T-helper 1 cell (primary cell): ENCODE measurements around the gene OVCH2.
"Not testable (repeated sequence)": the region's sequence is repeated elsewhere in the genome, so short reads cannot be mapped to it uniquely, and the experiment has no call there.

Experiments used
- DNase-seq, 5 donors: peaks; one replicate each; pipeline ENCODE4 v3.0.0-alpha.2; 2012 to 2020
- total RNA-seq, 4 donors: gene quantifications; one replicate each; lab custom pipeline; 2026; lab: John Stamatoyannopoulos, UW

The OVCH2 gene
- total RNA-seq: 0 reads per million in 4 donors

DNA sequence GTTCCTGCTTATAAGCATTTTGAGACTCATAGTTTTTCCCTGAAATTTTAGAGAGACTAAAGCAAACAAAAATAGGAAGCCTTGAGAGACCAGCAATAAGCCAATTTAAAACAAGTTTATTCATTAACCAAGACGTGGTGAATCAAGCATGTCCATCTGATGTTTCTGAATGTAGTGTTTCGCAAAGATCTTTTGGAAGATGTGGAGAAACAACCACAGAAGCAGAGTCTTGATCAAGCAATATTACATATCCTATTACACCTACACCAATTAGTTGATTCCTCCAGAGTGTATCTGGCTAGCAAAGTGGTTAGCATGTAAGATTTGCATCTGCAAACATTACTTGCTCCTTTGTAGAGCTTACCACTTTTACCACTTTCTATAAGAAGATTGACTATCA lies at the start of gene OVCH2:
TSS of gene OVCH2 (minus strand) at position 101 of the 400 bp plus-strand sequence. CDS start at position 18, 83 bp downstream.
- DNase-seq: no peak

GRCh38 chr11:7749456-7749855 lies 43.2 kb upstream of the OVCH2 start:
- no peak for DNase-seq

GRCh38 chr11:7734767-7735166 lies 28.5 kb upstream of the OVCH2 start:
- DNase-seq: not testable (repeated sequence)

DNA sequence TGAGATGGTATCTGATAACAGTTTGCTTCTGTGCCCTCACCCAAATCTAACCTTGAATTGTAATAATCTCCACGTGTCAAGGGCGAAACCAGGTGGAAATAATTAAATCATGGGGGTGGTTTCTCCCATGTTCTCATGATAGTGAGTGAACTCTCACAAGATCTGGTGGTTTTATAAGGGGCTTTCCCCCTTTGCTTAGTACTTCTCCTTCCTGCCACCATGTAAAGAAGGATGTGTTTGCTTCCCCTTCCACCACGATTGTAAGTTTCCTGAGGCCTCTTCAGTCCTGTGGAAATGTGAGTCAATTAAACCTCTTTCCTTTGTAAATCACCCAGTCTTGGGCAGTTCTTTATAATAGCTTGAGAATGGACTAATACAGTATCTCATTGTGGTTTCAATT lies 8.5 kb upstream of the OVCH2 start:
- DNase-seq: no peak

DNA sequence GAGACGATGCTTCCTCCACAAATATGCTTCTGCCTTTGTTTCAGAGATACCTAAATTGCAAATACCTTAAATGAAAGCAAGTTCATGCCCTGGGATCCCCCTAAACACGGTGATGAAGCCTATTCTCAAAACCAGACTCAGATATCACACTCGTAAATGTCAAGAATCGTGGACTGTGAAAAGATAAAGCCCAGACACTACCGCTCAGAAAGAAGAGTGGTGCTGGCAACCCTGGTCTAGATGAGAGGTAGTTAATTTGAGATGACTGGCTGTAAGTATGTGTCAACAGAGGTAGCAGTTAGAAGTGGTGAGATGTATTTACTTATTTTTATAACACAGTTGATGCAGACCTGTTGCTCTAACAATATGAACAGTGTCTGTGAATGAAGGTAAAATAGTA lies 2.5 kb downstream of the OVCH2 start:
- DNase-seq: no peak

DNA sequence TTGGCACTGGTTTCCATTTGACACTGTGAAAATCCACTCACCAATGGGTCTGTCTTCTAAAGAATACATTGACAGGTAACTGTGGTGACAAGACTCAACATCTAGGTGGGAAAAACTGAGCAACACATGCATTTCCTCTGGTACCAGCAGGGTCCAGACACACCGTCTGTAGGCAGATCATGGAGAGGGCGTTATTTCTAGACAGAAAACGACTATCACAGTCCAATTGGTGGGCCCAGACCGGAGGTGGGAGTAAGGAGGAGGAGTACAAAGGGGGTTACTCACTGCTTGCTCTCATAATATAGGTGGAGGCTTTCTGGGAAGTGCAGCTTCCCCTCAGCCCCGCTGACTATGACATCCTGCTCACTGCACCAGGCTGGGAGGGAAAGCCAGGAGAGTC lies 9.9 kb downstream of the OVCH2 start:
- DNase-seq: no peak

DNA sequence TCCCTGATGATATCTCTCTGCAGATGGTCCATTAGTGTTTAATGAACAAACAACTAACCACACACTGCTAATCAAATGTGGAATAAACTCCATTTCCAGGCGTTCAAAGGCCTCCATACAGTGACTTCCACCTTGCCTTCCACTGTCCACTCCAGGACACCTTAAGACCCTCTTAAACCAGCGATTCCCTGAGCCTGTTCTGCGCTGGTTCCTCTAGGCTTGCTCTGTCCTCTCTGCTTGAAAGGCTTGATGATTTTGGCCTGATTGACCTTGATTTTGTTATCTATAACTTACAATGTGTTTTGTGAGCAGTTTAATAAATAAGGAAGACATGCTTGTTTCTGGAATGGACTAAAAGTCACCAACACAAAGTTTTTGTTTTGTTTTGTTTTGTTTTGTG lies 12.0 kb downstream of the OVCH2 start:
- DNase-seq: no peak

- DNase-seq: no peak
Observed at GRCh38 chr11:7692426-7692825, 13.9 kb downstream of the OVCH2 start.

DNA sequence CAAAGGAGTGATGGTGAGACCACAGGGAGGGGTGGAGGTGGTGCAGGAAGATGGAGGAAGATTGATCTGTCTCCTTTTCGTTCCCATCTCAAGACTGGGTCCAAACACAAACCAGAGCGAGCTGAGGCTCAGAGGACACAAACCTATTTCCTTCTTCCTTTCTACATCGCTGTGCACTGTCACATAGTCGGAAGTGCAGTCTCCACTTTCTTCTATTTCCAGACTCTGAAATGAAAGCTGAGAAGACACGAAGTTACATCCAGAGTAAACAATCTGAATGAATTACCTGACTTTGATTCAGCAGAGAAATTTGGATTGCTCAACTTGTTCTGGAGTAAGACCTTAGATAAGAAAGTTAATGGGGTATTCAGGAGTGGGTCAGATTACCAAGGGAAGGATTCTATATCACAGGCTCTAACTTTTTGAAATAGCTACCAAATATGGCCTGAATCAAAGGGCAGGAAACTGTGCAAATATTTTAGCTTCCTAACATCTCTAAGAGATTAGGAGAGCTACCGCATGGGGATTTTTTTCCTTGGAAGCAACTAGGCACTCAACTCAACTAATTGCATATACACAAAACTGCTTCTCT lies 14.4 kb downstream of the OVCH2 start:
- no peak for DNase-seq

- no peak for DNase-seq
Observed at GRCh38 chr11:7690648-7691047, 15.6 kb downstream of the OVCH2 start.

GRCh38 chr11:7689239-7689638 lies 17.0 kb downstream of the OVCH2 start:
- DNase-seq: no peak

DNA sequence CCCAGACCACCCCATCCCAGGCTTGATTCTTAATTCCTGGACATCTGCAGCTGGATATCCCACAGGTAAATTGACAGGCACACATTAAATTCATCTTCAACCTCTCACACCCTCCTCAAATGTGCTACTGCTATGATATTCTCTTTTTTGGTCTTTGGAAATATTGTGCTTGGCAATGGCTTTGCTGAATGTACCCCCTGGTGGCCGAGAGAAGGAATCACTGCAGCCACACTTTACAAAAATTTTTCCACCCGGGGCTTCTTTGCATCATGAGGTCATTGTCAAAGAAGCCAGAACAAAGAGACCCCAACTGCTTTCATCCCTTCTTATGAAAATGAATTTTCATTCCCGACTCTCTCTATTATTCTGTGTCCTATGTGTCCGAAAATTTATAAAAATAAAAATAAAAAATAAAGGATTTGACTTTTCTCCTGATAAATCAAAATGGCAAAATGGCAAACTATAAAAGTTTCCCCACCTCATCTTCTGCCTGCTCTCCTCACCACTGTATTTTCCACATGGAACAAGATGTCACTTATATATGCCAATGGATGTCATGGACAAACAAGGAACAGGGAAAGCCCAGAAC lies 17.9 kb downstream of the OVCH2 start:
- DNase-seq: no peak

- DNase-seq: no peak
Observed at GRCh38 chr11:7687386-7687785, 18.9 kb downstream of the OVCH2 start.

- DNase-seq: no peak
Observed at GRCh38 chr11:7686761-7687160, 19.5 kb downstream of the OVCH2 start.

DNA sequence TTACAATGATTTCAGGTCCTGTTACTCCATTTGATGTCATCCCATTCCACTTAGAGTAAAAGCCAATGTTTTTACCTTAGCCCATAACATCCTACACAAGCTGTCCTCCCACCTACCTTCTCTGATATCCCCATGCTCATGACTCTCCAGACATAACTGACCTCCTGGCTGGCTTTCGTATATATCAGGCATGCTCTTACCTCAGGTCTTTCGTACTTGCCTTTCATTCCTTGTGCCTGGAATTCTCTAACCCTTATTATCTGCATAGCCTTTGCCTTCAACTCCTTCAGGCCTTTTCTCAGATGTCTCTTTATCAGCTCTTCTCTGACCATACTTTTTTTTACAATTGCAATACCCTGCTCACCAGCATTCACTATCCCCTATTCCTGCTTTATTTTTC lies 22.7 kb downstream of the OVCH2 start:
- no peak for DNase-seq

- no peak for DNase-seq
Observed at GRCh38 chr11:7677796-7678201, 28.5 kb downstream of the OVCH2 start.

DNA sequence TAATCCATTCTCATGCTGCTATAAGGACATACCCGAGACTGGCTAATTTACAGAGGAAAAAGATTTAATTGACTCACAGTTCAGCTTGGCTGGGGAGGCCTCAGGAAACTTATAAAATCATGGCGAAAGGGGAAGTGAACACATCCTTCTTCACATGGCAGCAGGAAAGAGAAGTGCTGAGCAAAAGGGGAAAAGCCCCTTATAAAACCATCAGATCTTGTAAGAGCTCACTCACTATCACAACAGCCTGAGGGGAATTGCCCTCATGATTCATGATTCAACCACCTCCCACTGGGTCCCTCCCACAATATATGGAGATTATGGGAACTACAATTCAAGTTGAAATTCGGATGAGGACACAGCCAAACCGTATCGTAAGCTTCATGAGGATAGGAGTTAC lies 29.2 kb downstream of the OVCH2 start:
- no peak for DNase-seq

GRCh38 chr11:7675631-7676030 lies 30.6 kb downstream of the OVCH2 start:
- no peak for DNase-seq

GRCh38 chr11:7673724-7674434 lies 32.4 kb downstream of the OVCH2 start:
- DNase-seq: no peak

- no peak for DNase-seq
Observed at GRCh38 chr11:7672960-7673723, 33.1 kb downstream of the OVCH2 start, which contains the start of gene CYB5R2. CYB5R2 (minus strand) TSS chr11:7673500; CDS start chr11:7672825, 675 bp downstream.

- no peak for DNase-seq
Observed at GRCh38 chr11:7672276-7672959, 33.9 kb downstream of the OVCH2 start.

DNA sequence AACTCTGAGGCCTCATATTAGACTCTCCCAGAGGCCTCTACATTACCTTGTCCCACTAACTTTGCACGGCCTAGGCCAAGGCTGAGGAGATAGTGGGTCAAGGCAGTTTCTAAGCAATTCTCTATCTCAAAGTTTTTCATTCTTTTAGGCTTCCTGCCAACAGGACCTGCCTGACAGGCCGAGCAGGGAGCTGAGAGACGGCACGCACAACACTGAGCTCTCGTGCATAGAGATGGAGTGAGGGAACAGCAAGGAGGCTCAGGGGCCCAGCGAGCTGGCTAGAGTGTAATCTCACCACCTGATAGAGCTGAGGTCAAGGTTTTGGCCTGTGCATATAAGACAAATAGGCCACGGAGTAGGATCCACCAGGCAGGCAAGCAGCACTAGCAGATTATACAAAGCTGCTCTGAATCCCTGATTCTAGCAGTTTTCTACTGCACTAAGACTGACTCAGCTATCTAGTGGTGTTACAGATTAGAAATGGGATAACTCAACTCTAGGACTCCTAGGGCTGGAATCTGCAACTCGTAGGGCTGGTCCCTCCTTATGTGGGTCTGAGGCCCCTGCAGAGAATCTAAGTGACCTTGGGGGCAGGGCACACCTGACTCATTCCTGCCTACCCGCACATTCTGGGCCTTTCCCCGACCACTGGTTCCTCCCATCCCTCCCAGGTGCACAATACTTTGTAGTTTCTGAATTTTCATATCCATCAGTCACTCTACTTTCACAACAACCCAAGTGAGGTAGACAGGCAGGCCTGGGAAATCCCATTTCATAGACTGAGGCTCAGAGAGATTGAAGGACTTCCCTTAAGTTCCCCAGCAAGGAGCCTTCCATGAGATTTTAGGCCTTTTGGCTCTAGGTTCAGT lies 34.7 kb downstream of the OVCH2 start:
- DNase-seq: no peak
